Right forelimb (tissue), 1 donor: ENCODE measurements around the gene OTUD5.
A peak's percentile ranks its signal among the peaks of the same experiment; 100 is the strongest.
"Not testable (repeated sequence)": the region's sequence is repeated elsewhere in the genome, so short reads cannot be mapped to it uniquely, and the experiment has no call there.

ENCODE experiments used
- DNase-seq: peaks from one replicate; pipeline ENCODE4 v3.0.0-alpha.2; 2018

Gene OTUD5

GRCh38 chrX:48905090-48905790 lies 52.2 kb downstream of the OTUD5 start:
- DNase-seq = peak; percentile 17

GRCh38 chrX:48904626-48905025 lies 52.8 kb downstream of the OTUD5 start:
- DNase-seq = peak; percentile 24

GRCh38 chrX:48904180-48904579 lies 53.2 kb downstream of the OTUD5 start:
- DNase-seq = peak; percentile 29

- no peak for DNase-seq
These were observed 54.1 kb downstream of the OTUD5 start for GRCh38 chrX:48903290-48903689.

GRCh38 chrX:48902776-48903175 lies 54.6 kb downstream of the OTUD5 start:
- peak; percentile 16 for DNase-seq

GRCh38 chrX:48902135-48902534 lies 55.3 kb downstream of the OTUD5 start:
- DNase-seq = no peak

GRCh38 chrX:48901069-48901468 lies 56.3 kb downstream of the OTUD5 start:
- peak; percentile 11 for DNase-seq

DNA sequence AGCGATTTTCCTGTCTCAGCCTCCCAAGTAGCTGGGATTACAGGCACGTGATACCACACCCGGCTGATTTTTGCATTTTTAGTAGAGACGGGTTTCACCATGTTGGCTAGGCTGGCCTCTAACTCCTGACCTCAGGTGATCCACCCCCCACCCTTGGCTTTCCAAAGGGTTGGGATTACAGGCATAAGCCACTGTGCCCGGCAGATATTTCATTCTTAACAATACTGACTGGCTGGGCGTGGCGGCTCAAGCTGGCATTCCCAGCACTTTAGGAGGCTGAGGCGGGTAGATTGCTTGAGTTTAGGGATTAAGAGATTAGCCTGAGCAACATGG lies 58.4 kb downstream of the OTUD5 start:
- no peak for DNase-seq

- peak; percentile 91 for DNase-seq
These were observed 59.6 kb downstream of the OTUD5 start, which contains the start of the genes PQBP1 and TIMM17B for GRCh38 chrX:48897625-48898306. PQBP1 (plus strand) TSS chrX:48897930; CDS start chrX:48898510, 580 bp downstream. TIMM17B (minus strand) TSS chrX:48897768; CDS start chrX:48897749, 19 bp downstream.

- peak; percentile 75 for DNase-seq
These were observed 60.2 kb downstream of the OTUD5 start for GRCh38 chrX:48897157-48897624.

- no peak for DNase-seq
These were observed 60.8 kb downstream of the OTUD5 start for GRCh38 chrX:48896611-48897011.

GRCh38 chrX:48894891-48895290 lies 62.5 kb downstream of the OTUD5 start:
- no peak for DNase-seq

- no peak for DNase-seq
These were observed 63.7 kb downstream of the OTUD5 start for GRCh38 chrX:48893556-48894348.

DNA sequence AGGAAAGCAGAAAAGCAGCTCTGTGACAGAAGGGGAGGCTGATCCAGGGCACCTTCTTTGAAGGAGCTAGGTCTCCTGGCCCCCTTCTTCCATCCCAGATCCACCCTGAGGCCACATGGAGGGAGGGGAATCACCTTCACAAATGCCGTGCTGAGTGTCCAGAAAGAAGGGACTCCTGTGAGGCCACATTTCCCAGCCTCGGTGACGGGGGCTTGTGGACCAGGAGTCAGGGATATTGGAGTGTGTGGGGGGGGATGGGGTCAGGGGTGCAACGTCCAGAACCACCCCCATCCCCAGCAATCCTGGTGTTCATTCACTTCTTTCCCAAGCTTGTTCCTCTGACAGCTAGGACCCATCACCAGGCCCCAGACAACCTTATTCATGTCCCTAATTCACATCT lies 64.5 kb downstream of the OTUD5 start:
- DNase-seq = no peak

- peak; percentile 83 for DNase-seq
These were observed 65.8 kb downstream of the OTUD5 start for GRCh38 chrX:48891402-48892288.

GRCh38 chrX:48890934-48891401 lies 66.4 kb downstream of the OTUD5 start:
- DNase-seq = peak; percentile 52

GRCh38 chrX:48890296-48890925 lies 67.0 kb downstream of the OTUD5 start:
- DNase-seq = no peak

- DNase-seq = not testable (repeated sequence)
These were observed 70.8 kb downstream of the OTUD5 start for GRCh38 chrX:48886586-48886985.

DNA sequence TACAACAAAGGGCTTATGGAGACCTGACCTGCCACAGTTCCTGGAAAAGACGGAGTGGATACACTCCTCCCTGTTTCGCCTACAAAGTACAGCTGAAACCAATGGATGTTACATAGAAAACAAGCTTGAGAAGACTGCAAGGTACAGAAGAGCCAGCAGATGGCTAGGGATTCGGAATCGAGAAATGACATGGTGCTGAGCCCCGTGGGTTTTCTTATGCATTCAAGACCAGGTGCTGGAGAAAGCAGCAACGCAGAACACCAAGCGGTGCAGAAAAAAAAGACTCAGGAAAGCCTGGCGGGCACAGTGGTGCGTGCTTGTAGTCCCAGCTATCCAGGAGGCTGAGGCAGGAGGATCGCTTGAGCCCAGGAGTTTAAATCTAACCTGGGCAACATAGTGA lies 73.7 kb downstream of the OTUD5 start:
- no peak for DNase-seq

DNA sequence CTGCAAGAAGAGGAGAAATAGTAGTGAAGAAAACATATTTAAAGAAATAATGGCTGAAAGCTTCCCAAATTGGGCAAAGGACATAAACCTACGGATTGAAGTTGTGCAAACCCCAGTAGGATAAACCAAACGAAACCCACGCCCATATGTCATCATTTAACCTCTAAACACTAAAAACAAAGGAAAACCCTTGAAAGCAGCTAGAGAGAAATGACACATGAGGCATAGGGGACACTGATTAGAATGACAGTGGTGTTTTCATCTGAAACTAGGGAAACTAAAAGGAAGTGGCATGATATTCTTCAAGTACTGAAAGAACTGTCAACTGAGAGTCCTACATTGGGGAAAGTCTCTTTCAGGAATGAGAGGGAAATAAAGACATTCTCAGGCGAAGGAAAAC lies 80.5 kb downstream of the OTUD5 start:
- not testable (repeated sequence) for DNase-seq
